Ascending aorta (tissue), 2 donors: Measurements from ENCODE around the gene OR52R1. TPM values are rescaled to one million over a fixed set of nuclear protein-coding genes. Genes with fewer than 3 reads are reported as not detected.

Experiments
- DNase-seq, 2 donors: peaks; one replicate each; pipeline ENCODE4 v3.0.0-alpha.2; 2019; ENCODE audit warnings: low spot score in 2 of 2
- H3K27ac ChIP-seq, 2 donors: fragments of 200-600 bp; sonication (generic); one replicate each; pipeline ENCODE4 v1.5.1; 2016 to 2017; ENCODE audit warnings: mild to moderate bottlenecking in 1 of 2
- H3K27me3 ChIP-seq: fragments of 200-600 bp; sonication (generic); one replicate; pipeline ENCODE4 v1.5.1; 2017
- H3K36me3 ChIP-seq, 2 donors: fragments of 200-600 bp; sonication (generic); one replicate each; pipeline ENCODE4 v1.5.1; 2016
- H3K4me1 ChIP-seq, 2 donors: fragments of 200-600 bp; sonication (generic); one replicate each; pipeline ENCODE4 v1.5.1; 2016 to 2017; ENCODE audit warnings: mild to moderate bottlenecking in 1 of 2
- H3K4me3 ChIP-seq, 2 donors: fragments of 200-600 bp; sonication (generic); one replicate each; pipeline ENCODE4 v1.5.1; 2016 to 2017; ENCODE audit warnings: mild to moderate bottlenecking in 1 of 2
- H3K9me3 ChIP-seq, 2 donors: fragments of 200-600 bp; sonication (generic); one replicate each; pipeline ENCODE4 v1.5.1; 2016
- CTCF ChIP-seq, 3 experiments: fragments of 200-600 bp in 2 of 3; fragments of 450-650 bp in 1 of 3; sonication (generic) in 2 of 3; IDR thresholded peaks; one replicate each; pipeline ENCODE4 v1.5.1; 2016 to 2019; ENCODE audit warnings: antibody characterized with exemption in 3 of 3, mild to moderate bottlenecking in 1 of 3, moderate library complexity in 1 of 3
- intact Hi-C: fragments of 100-400 bp; cut with DNase I; formaldehyde crosslinking; loops from one replicate; pipeline ENCODE4 v1.15.1; 2023
- total RNA-seq: library from RNA; depleted of rRNA; stranded (reverse); fragments of >200 nt; gene quantifications from one replicate; pipeline ENCODE4 v1.1.0, GENCODE V29; 2016

OR52R1 gene
- not detected for total RNA-seq

DNA sequence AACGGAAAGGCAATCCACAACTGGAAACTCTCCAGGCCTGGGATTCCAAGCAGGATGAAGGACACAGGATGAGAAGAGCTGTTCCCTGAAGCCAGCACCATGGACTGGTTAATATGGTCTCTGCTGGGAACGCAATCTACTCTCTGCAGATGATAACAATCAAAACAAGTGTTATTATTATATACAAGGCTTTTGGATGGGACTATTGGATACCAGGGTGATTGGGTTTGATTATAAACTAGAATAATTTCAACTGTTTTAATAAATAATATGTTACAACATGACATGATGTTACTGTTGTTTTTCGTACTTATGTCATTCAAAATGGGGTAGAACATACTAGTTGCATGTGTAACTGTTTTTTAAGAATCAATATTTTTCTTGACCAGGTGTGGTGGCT, at the start of gene OR52R1:
Gene OR52R1 (minus strand): TSS at position 101 of the 400 bp plus-strand sequence. CDS start 0 bp downstream, at position 101.
- Histone ChIP-seq H3K4me1 (no peaks in the 10 kb centered on the region), H3K9me3 (no peaks in the 10 kb centered on the region), H3K36me3 (no peaks in the 10 kb centered on the region), H3K4me3 (no peak within 1 kb of the TSS), H3K27me3 (no peaks in the 10 kb centered on the region), H3K27ac (no peak within 1 kb of the TSS)
- no peak for TF ChIP-seq CTCF (IDR thresholded peaks at IDR 0.05)
- no peak for DNase-seq
- intact Hi-C loops = no loop called here

DNA sequence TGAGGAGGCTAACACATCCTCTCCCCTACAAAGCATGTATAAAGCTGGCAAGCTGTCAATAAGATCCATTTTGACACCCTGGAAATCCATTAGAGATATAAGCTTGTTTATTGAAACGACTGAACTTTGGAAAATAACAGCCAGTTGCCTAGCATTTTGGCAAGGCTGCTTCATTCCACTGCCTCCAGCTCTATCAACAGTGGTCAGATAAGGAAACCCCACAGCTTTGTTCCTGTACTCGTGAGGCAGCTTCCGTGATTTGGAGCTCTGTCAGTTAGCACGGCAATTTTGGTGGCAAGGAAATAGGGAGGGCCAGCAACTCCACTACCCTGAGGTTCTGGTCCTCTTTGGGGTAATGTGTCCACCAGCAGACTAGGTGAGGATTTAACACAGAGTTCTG, 46.9 kb upstream of the OR52R1 start:
- intact Hi-C loops = no loop called here
- no peak overlapping the region for H3K27ac ChIP-seq
- TF ChIP-seq CTCF (IDR thresholded peaks at IDR 0.05) = no peak
- H3K36me3 ChIP-seq = no peaks in the 10 kb centered on the region
- no peak overlapping the region for H3K4me3 ChIP-seq
- no peaks in the 10 kb centered on the region for H3K27me3 ChIP-seq
- H3K4me1 ChIP-seq = no peaks in the 10 kb centered on the region
- no peak for DNase-seq
- H3K9me3 ChIP-seq = no peaks in the 10 kb centered on the region

- no peak for DNase-seq
- Histone ChIP-seq H3K4me1 (no peaks in the 10 kb centered on the region), H3K9me3 (no peaks in the 10 kb centered on the region), H3K4me3 (no peak within 1 kb of the TSS), H3K27me3 (no peaks in the 10 kb centered on the region), H3K27ac (no peak within 1 kb of the TSS), H3K36me3 (no peaks in the 10 kb centered on the region)
- TF ChIP-seq CTCF (IDR thresholded peaks at IDR 0.05) = no peak
- intact Hi-C loops = no loop called here
These were observed 44.8 kb upstream of the OR52R1 start, which contains the start of gene OR51S1 for GRCh38 chr11:4848908-4849532. Gene OR51S1 (minus strand): TSS chr11:4849208. CDS start chr11:4849208, 0 bp downstream.

- intact Hi-C loops = no loop called here
- no peaks in the 10 kb centered on the region for H3K27me3 ChIP-seq
- H3K9me3 ChIP-seq = no peaks in the 10 kb centered on the region
- H3K27ac ChIP-seq = no peak overlapping the region
- no peaks in the 10 kb centered on the region for H3K4me1 ChIP-seq
- no peak for DNase-seq
- no peak for TF ChIP-seq CTCF (IDR thresholded peaks at IDR 0.05)
- no peaks in the 10 kb centered on the region for H3K36me3 ChIP-seq
- no peak overlapping the region for H3K4me3 ChIP-seq
These were observed 35.8 kb upstream of the OR52R1 start for GRCh38 chr11:4839851-4840549.

- intact Hi-C loops = no loop called here
- no peaks in the 10 kb centered on the region for H3K36me3 ChIP-seq
- no peak overlapping the region for H3K27ac ChIP-seq
These were observed 26.7 kb upstream of the OR52R1 start for GRCh38 chr11:4830909-4831308.

More at GRCh38 chr11:4830909-4831308, 26.7 kb upstream of the OR52R1 start:
- DNase-seq = no peak
- no peaks in the 10 kb centered on the region for H3K9me3 ChIP-seq
- TF ChIP-seq CTCF (IDR thresholded peaks at IDR 0.05) = no peak
- no peak overlapping the region for H3K4me3 ChIP-seq
- H3K4me1 ChIP-seq = no peaks in the 10 kb centered on the region
- H3K27me3 ChIP-seq = no peaks in the 10 kb centered on the region
